NB4 (cell line): Measurements from ENCODE around the gene GNB1L.

Experiments used
- DNase-seq: peaks from one replicate; pipeline ENCODE4 v3.0.0; 2010; ENCODE audit warnings: low read depth
- H3K4me3 ChIP-seq: one replicate; pipeline ENCODE4 v1.5.1; 2011; ENCODE audit warnings: mild to moderate bottlenecking, low read depth, low read length, moderate library complexity
- CTCF ChIP-seq: IDR thresholded peaks from one replicate; pipeline ENCODE4 v1.5.1; 2012; ENCODE audit warnings: low read depth, low read length
- MAX ChIP-seq: IDR thresholded peaks from 2 replicates; pipeline ENCODE4 v1.6.1; 2011; ENCODE audit warnings: low read depth, low read length
- MYC ChIP-seq: IDR thresholded peaks from 2 replicates; pipeline ENCODE4 v1.6.1; 2011; ENCODE audit warnings: low read depth, low read length
- POLR2A ChIP-seq: IDR thresholded peaks from 2 replicates; pipeline ENCODE4 v1.6.1; 2011; ENCODE audit warnings: mild to moderate bottlenecking; ENCODE audit not compliant: insufficient read length; ENCODE audit errors: extremely low read depth

GNB1L gene

GRCh38 chr22:19807914-19808872, 46.5 kb downstream of the GNB1L start:
- H3K4me3 ChIP-seq, result no peak overlapping the region
- no peak for DNase-seq
- TF ChIP-seq CTCF (no peak), POLR2A (no peak), MAX (no peak), MYC (no peak)

GRCh38 chr22:19807161-19807913, 47.3 kb downstream of the GNB1L start:
- no peak overlapping the region for H3K4me3 ChIP-seq
- DNase-seq, result no peak
- TF ChIP-seq MAX (no peak), POLR2A (no peak), MYC (no peak), CTCF (no peak)

- no peak overlapping the region for H3K4me3 ChIP-seq
- TF ChIP-seq POLR2A (no peak), MAX (no peak), MYC (no peak), CTCF (no peak)
- DNase-seq, result no peak
These were observed 48.2 kb downstream of the GNB1L start for GRCh38 chr22:19806213-19807160.

GRCh38 chr22:19805821-19806212, 48.9 kb downstream of the GNB1L start:
- H3K4me3 ChIP-seq, result no peak overlapping the region
- TF ChIP-seq POLR2A (no peak), CTCF (no peak), MYC (no peak), MAX (no peak)
- no peak for DNase-seq

- no peak for TF ChIP-seq POLR2A
- no peak for DNase-seq
- H3K4me3 ChIP-seq, result no peak overlapping the region
These were observed 50.9 kb downstream of the GNB1L start for GRCh38 chr22:19803736-19804267.
